ENCODE measurements around the gene SGCB.

The SGCB gene

GRCh38 chr4:52071791-52072546 lies 33.9 kb upstream of the SGCB start:
- no peaks in the 10 kb centered on the region for H3K36me3 ChIP-seq (ENCODE audit: control insufficient read depth, insufficient read depth, low read length)
- no CpG with 5 or more reads among the region's 10 CpGs for WGBS (ENCODE audit: extremely low coverage, insufficient coverage, low lambda C conversion rate)
- H3K4me1 ChIP-seq (ENCODE audit: control insufficient read depth, low read depth, low read length), result no peaks in the 10 kb centered on the region
- no peak overlapping the region for H3K23ac ChIP-seq (ENCODE audit: low read length)
- no peak for DNase-seq
- H3K27me3 ChIP-seq (ENCODE audit: insufficient read depth, low read length, poor library complexity), result peaks cover 2% of the 10 kb centered on the region
- no peaks in the 10 kb centered on the region for H3K79me2 ChIP-seq (ENCODE audit: control insufficient read depth, insufficient read depth, low read length)
- H3K4me3 ChIP-seq (ENCODE audit: low read length), result no peak overlapping the region
- no peak overlapping the region for H3K27ac ChIP-seq (ENCODE audit: low read depth, low read length)
- H3K18ac ChIP-seq (ENCODE audit: low read length), result no peak overlapping the region
- no peak overlapping the region for H4K5ac ChIP-seq (ENCODE audit: low read length)
- H3K56ac ChIP-seq (ENCODE audit: low read length), result no peak overlapping the region
- H2BK15ac ChIP-seq (replicated peaks; ENCODE audit: low read depth), result no peak overlapping the region
- no peak overlapping the region for H2AK5ac ChIP-seq (ENCODE audit: low read length)
- H3K9ac ChIP-seq (ENCODE audit: low read length), result no peak overlapping the region
- no peak overlapping the region for H3K4me2 ChIP-seq (ENCODE audit: low read length)
- no peak overlapping the region for H3K4ac ChIP-seq (ENCODE audit: low read depth, low read length)
- H4K8ac ChIP-seq (ENCODE audit: low read depth, low read length), result no peak overlapping the region
- no peak overlapping the region for H2BK5ac ChIP-seq (ENCODE audit: low read length)
- no peaks in the 10 kb centered on the region for H3K79me1 ChIP-seq (ENCODE audit: low read length)
- H2BK120ac ChIP-seq (ENCODE audit: low read depth, low read length), result no peak overlapping the region

- H3K79me2 ChIP-seq (ENCODE audit: control insufficient read depth, insufficient read depth, low read length), result no peaks in the 10 kb centered on the region
- no peak overlapping the region for H3K27ac ChIP-seq (ENCODE audit: low read depth, low read length)
- no peaks in the 10 kb centered on the region for H3K4me1 ChIP-seq (ENCODE audit: control insufficient read depth, low read depth, low read length)
- H3K23ac ChIP-seq (ENCODE audit: low read length), result no peak overlapping the region
- H3K9ac ChIP-seq (ENCODE audit: low read length), result no peak overlapping the region
- H2BK120ac ChIP-seq (ENCODE audit: low read depth, low read length), result no peak overlapping the region
- no peak for DNase-seq
- H4K5ac ChIP-seq (ENCODE audit: low read length), result no peak overlapping the region
- WGBS (ENCODE audit: extremely low coverage, insufficient coverage, low lambda C conversion rate), result no CpG with 5 or more reads among the region's 1 CpG
- no peak overlapping the region for H3K18ac ChIP-seq (ENCODE audit: low read length)
- no peaks in the 10 kb centered on the region for H3K79me1 ChIP-seq (ENCODE audit: low read length)
- H3K4me3 ChIP-seq (ENCODE audit: low read length), result no peak overlapping the region
- H3K4ac ChIP-seq (ENCODE audit: low read depth, low read length), result no peak overlapping the region
- no peak overlapping the region for H2AK5ac ChIP-seq (ENCODE audit: low read length)
- H3K36me3 ChIP-seq (ENCODE audit: control insufficient read depth, insufficient read depth, low read length), result no peaks in the 10 kb centered on the region
- no peak overlapping the region for H2BK5ac ChIP-seq (ENCODE audit: low read length)
- H3K56ac ChIP-seq (ENCODE audit: low read length), result no peak overlapping the region
- H2BK15ac ChIP-seq (replicated peaks; ENCODE audit: low read depth), result no peak overlapping the region
- H4K8ac ChIP-seq (ENCODE audit: low read depth, low read length), result no peak overlapping the region
- no peak overlapping the region for H3K4me2 ChIP-seq (ENCODE audit: low read length)
- no peaks in the 10 kb centered on the region for H3K27me3 ChIP-seq (ENCODE audit: insufficient read depth, low read length, poor library complexity)
Measured at GRCh38 chr4:52069571-52069970, 31.5 kb upstream of the SGCB start.

GRCh38 chr4:52059372-52059771 lies 21.3 kb upstream of the SGCB start:
- Histone ChIP-seq H4K8ac (ENCODE audit: low read depth, low read length) (no peak overlapping the region), H3K79me2 (ENCODE audit: control insufficient read depth, insufficient read depth, low read length) (no peaks in the 10 kb centered on the region), H3K56ac (ENCODE audit: low read length) (no peak overlapping the region), H3K4me3 (ENCODE audit: low read length) (no peak overlapping the region), H3K23ac (ENCODE audit: low read length) (no peak overlapping the region), H3K18ac (ENCODE audit: low read length) (no peak overlapping the region), H3K79me1 (ENCODE audit: low read length) (no peaks in the 10 kb centered on the region), H3K9ac (ENCODE audit: low read length) (no peak overlapping the region), H2BK5ac (ENCODE audit: low read length) (no peak overlapping the region), H2BK120ac (ENCODE audit: low read depth, low read length) (no peak overlapping the region), H2BK15ac (replicated peaks; ENCODE audit: low read depth) (no peak overlapping the region), H3K36me3 (ENCODE audit: control insufficient read depth, insufficient read depth, low read length) (no peaks in the 10 kb centered on the region), H3K4me2 (ENCODE audit: low read length) (no peak overlapping the region), H3K4me1 (ENCODE audit: control insufficient read depth, low read depth, low read length) (no peaks in the 10 kb centered on the region), H3K27me3 (ENCODE audit: insufficient read depth, low read length, poor library complexity) (no peaks in the 10 kb centered on the region), H3K4ac (ENCODE audit: low read depth, low read length) (no peak overlapping the region), H3K27ac (ENCODE audit: low read depth, low read length) (no peak overlapping the region), H4K5ac (ENCODE audit: low read length) (no peak overlapping the region), H2AK5ac (ENCODE audit: low read length) (no peak overlapping the region)
- no peak for DNase-seq
- WGBS (ENCODE audit: extremely low coverage, insufficient coverage, low lambda C conversion rate), result no CpG with 5 or more reads among the region's 3 CpGs

DNA sequence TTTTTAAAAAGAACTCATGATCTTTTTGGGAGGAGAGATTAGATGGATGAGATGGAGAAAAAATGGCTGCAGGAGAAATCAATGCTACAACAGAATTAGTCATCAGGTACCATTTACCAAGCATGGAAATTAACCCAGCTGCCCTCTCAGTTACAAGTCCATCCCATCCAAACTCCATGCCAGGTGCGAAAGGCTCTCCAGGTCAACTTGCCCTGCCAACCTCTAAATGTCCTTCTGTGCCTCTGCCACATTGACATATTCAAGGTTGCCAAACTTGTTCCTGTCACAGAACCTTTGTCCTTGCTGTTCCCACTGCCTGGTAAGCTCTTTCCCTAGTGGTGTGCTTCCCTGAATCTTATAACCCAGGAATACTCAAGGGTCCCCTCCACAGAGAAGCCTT lies 20.2 kb upstream of the SGCB start:
- no peaks in the 10 kb centered on the region for H3K79me2 ChIP-seq (ENCODE audit: control insufficient read depth, insufficient read depth, low read length)
- no peak overlapping the region for H3K56ac ChIP-seq (ENCODE audit: low read length)
- no peak overlapping the region for H2BK15ac ChIP-seq (replicated peaks; ENCODE audit: low read depth)
- H3K4me1 ChIP-seq (ENCODE audit: control insufficient read depth, low read depth, low read length), result no peaks in the 10 kb centered on the region
- H3K4me2 ChIP-seq (ENCODE audit: low read length), result no peak overlapping the region
- no peak overlapping the region for H3K4ac ChIP-seq (ENCODE audit: low read depth, low read length)
- DNase-seq, result no peak
- H3K4me3 ChIP-seq (ENCODE audit: low read length), result no peak overlapping the region
- no peak overlapping the region for H3K9ac ChIP-seq (ENCODE audit: low read length)
- no peak overlapping the region for H3K23ac ChIP-seq (ENCODE audit: low read length)
- no peak overlapping the region for H4K5ac ChIP-seq (ENCODE audit: low read length)
- no peak overlapping the region for H3K27ac ChIP-seq (ENCODE audit: low read depth, low read length)
- no peaks in the 10 kb centered on the region for H3K79me1 ChIP-seq (ENCODE audit: low read length)
- H2BK120ac ChIP-seq (ENCODE audit: low read depth, low read length), result no peak overlapping the region
- whole genome bisulfite sequencing (ENCODE audit: extremely low coverage, insufficient coverage, low lambda C conversion rate), result no CpG with 5 or more reads among the region's 1 CpG
- H3K18ac ChIP-seq (ENCODE audit: low read length), result no peak overlapping the region
- H2AK5ac ChIP-seq (ENCODE audit: low read length), result no peak overlapping the region
- H2BK5ac ChIP-seq (ENCODE audit: low read length), result no peak overlapping the region
- no peak overlapping the region for H4K8ac ChIP-seq (ENCODE audit: low read depth, low read length)
- H3K27me3 ChIP-seq (ENCODE audit: insufficient read depth, low read length, poor library complexity), result no peaks in the 10 kb centered on the region
- H3K36me3 ChIP-seq (ENCODE audit: control insufficient read depth, insufficient read depth, low read length), result no peaks in the 10 kb centered on the region

DNA sequence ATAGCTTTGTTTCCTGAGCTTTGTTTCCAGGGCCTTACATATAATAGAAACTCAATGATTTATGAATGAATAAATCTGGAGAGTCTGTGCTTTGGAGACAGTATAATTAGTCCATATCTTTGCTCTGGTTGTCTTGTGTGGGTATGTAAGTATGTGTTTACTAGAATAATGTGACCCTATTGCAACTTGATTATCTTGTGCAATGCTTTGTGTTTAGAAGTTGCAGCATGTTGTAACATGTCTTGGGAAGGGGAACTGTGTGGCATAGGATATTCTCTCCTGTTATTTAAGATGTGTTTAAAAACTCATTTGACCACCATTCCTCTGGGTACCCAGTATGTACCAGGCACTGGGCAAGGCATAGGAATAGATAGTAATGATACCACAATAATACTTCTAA lies 19.1 kb upstream of the SGCB start:
- Histone ChIP-seq H3K27me3 (ENCODE audit: insufficient read depth, low read length, poor library complexity) (no peaks in the 10 kb centered on the region), H3K4ac (ENCODE audit: low read depth, low read length) (no peak overlapping the region), H2BK5ac (ENCODE audit: low read length) (no peak overlapping the region)

DNA sequence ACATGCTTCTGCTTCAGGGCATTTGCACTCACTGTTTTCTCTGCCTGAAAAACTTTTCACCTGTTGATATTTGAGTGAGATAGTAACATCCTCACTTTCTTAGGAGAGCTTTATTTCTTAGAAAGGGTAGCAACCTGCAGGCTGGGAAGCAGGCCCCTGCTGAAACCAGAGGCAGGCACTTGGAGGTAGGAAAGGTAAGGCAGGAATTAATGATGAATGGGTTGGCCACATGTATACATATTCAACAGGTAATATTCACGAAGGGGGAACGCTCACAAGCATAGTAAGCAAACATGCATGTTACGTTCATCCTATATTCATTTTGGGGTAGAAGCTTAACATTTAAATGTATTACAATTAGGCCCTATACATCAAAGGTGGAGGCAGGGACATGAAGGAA lies 16.2 kb upstream of the SGCB start:
- Histone ChIP-seq H3K4me2 (ENCODE audit: low read length) (no peak overlapping the region), H3K79me2 (ENCODE audit: control insufficient read depth, insufficient read depth, low read length) (no peaks in the 10 kb centered on the region), H3K18ac (ENCODE audit: low read length) (no peak overlapping the region), H3K27me3 (ENCODE audit: insufficient read depth, low read length, poor library complexity) (peaks cover 3% of the 10 kb centered on the region), H3K27ac (ENCODE audit: low read depth, low read length) (no peak overlapping the region), H2AK5ac (ENCODE audit: low read length) (no peak overlapping the region), H2BK120ac (ENCODE audit: low read depth, low read length) (no peak overlapping the region), H2BK15ac (replicated peaks; ENCODE audit: low read depth) (no peak overlapping the region), H3K4me1 (ENCODE audit: control insufficient read depth, low read depth, low read length) (no peaks in the 10 kb centered on the region), H3K56ac (ENCODE audit: low read length) (no peak overlapping the region), H3K9ac (ENCODE audit: low read length) (no peak overlapping the region), H3K79me1 (ENCODE audit: low read length) (no peaks in the 10 kb centered on the region), H3K36me3 (ENCODE audit: control insufficient read depth, insufficient read depth, low read length) (no peaks in the 10 kb centered on the region), H3K23ac (ENCODE audit: low read length) (no peak overlapping the region), H2BK5ac (ENCODE audit: low read length) (no peak overlapping the region), H3K4me3 (ENCODE audit: low read length) (no peak overlapping the region), H3K4ac (ENCODE audit: low read depth, low read length) (no peak overlapping the region), H4K8ac (ENCODE audit: low read depth, low read length) (no peak overlapping the region), H4K5ac (ENCODE audit: low read length) (no peak overlapping the region)
- no peak for DNase-seq
- no CpG with 5 or more reads among the region's 3 CpGs for WGBS (ENCODE audit: extremely low coverage, insufficient coverage, low lambda C conversion rate)

More for the DNA sequence above, 19.1 kb upstream of the SGCB start:
- Histone ChIP-seq H2BK15ac (replicated peaks; ENCODE audit: low read depth) (no peak overlapping the region), H2AK5ac (ENCODE audit: low read length) (no peak overlapping the region), H3K56ac (ENCODE audit: low read length) (no peak overlapping the region), H3K4me1 (ENCODE audit: control insufficient read depth, low read depth, low read length) (no peaks in the 10 kb centered on the region), H3K4me3 (ENCODE audit: low read length) (no peak overlapping the region), H3K9ac (ENCODE audit: low read length) (no peak overlapping the region), H3K18ac (ENCODE audit: low read length) (no peak overlapping the region), H3K79me1 (ENCODE audit: low read length) (no peaks in the 10 kb centered on the region), H3K23ac (ENCODE audit: low read length) (no peak overlapping the region), H3K27ac (ENCODE audit: low read depth, low read length) (no peak overlapping the region), H4K5ac (ENCODE audit: low read length) (no peak overlapping the region), H4K8ac (ENCODE audit: low read depth, low read length) (no peak overlapping the region), H3K4me2 (ENCODE audit: low read length) (no peak overlapping the region), H2BK120ac (ENCODE audit: low read depth, low read length) (no peak overlapping the region), H3K79me2 (ENCODE audit: control insufficient read depth, insufficient read depth, low read length) (no peaks in the 10 kb centered on the region), H3K36me3 (ENCODE audit: control insufficient read depth, insufficient read depth, low read length) (no peaks in the 10 kb centered on the region)
- DNase-seq, result no peak
